H1 (cell line): ENCODE results near the gene HPCAL4. TPM values are rescaled to one million over a fixed set of nuclear protein-coding genes. Genes with fewer than 3 reads are reported as not detected.

Experiments used
- CTCF ChIA-PET: fragments of 300-600 bp; sonication (Branson Sonifier 250); formaldehyde crosslinking; loops from one replicate; lab custom pipeline; 2021; ENCODE audit not compliant: partially characterized antibody; lab: Charles Lee
- POLR2A ChIA-PET: fragments of 300-600 bp; sonication (Branson Sonifier 250); formaldehyde crosslinking; loops from one replicate; lab custom pipeline; 2021; ENCODE audit warnings: inconsistent platforms; ENCODE audit not compliant: partially characterized antibody; lab: Charles Lee
- DNase-seq, 2 experiments: peaks; one replicate each; pipeline versions ENCODE4 v3.0.0 to v3.0.0-alpha.2; 2010 to 2022; ENCODE audit warnings: low spot score in 2 of 2, low read depth in 1 of 2, mixed read lengths in 1 of 2
- FAIRE-seq: peaks from 2 replicates; lab custom pipeline; 2011; peaks lifted over from hg19 to GRCh38; lab: Jason Lieb, UNC
- H2AFZ ChIP-seq: 2 replicates; pipeline ENCODE4 v1.8.1; 2012; ENCODE audit warnings: low read length, inconsistent platforms
- H2AK5ac ChIP-seq: 2 replicates; pipeline ENCODE4 v1.6.1; 2013; ENCODE audit warnings: low read depth, low read length
- H2BK120ac ChIP-seq: replicated peaks from 2 replicates; pipeline ENCODE3; 2013; ENCODE audit warnings: low read depth, low read length, inconsistent platforms
- H2BK12ac ChIP-seq: 2 replicates; pipeline ENCODE4 v1.6.1; 2013; ENCODE audit warnings: low read depth, low read length
- H2BK15ac ChIP-seq: 2 replicates; pipeline ENCODE4 v1.6.1; 2013; ENCODE audit warnings: low read length
- H2BK20ac ChIP-seq: 2 replicates; pipeline ENCODE4 v1.6.1; 2013; ENCODE audit warnings: low read length
- H2BK5ac ChIP-seq: 2 replicates; pipeline ENCODE4 v1.6.1; 2013; ENCODE audit warnings: low read depth, low read length
- H3K14ac ChIP-seq: 2 replicates; pipeline ENCODE4 v1.6.1; 2013; ENCODE audit warnings: inconsistent platforms; ENCODE audit not compliant: insufficient read length
- H3K18ac ChIP-seq: 2 replicates; pipeline ENCODE4 v1.6.1; 2013; ENCODE audit warnings: low read length; ENCODE audit errors: extremely low read depth
- H3K23ac ChIP-seq: 2 replicates; pipeline ENCODE4 v1.6.1; 2013; ENCODE audit warnings: inconsistent platforms; ENCODE audit not compliant: insufficient read length
- H3K23me2 ChIP-seq: 2 replicates; pipeline ENCODE4 v1.6.1; 2013; ENCODE audit warnings: low read depth, low read length
- H3K27ac ChIP-seq: 2 replicates; pipeline ENCODE4 v1.6.1; 2011; ENCODE audit warnings: low read depth, low read length, inconsistent platforms
- H3K27me3 ChIP-seq, 4 experiments: replicated peaks in 1 of 4; 1 replicate in 1 of 4; 2 replicates in 3 of 4; pipeline versions ENCODE4 v1.6.1 to v1.8.1; 2011 to 2013; ENCODE audit warnings: low read length in 3 of 4, mild to moderate bottlenecking in 3 of 4, inconsistent platforms in 2 of 4, mixed read lengths in 2 of 4, moderate library complexity in 1 of 4; ENCODE audit not compliant: control insufficient read depth in 3 of 4, insufficient read depth in 3 of 4; ENCODE audit errors: extremely low read depth in 1 of 4
- H3K36me3 ChIP-seq, 4 experiments: 2 replicates each; pipeline versions ENCODE4 v1.6.1 to v1.8.1; 2011 to 2013; ENCODE audit warnings: mild to moderate bottlenecking in 4 of 4, low read length in 3 of 4, moderate library complexity in 2 of 4, control low read depth in 1 of 4, inconsistent platforms in 1 of 4; ENCODE audit not compliant: insufficient read depth in 4 of 4, control insufficient read depth in 2 of 4
- H3K4ac ChIP-seq: replicated peaks from 2 replicates; pipeline ENCODE3; 2013; ENCODE audit warnings: low read length, low read depth, mixed read lengths, inconsistent platforms; ENCODE audit not compliant: insufficient read length
- H3K4me1 ChIP-seq, 4 experiments: replicated peaks in 1 of 4; 1 replicate in 1 of 4; 2 replicates in 3 of 4; pipeline versions ENCODE4 v1.6.1 to v1.8.1; 2011 to 2013; ENCODE audit warnings: low read length in 3 of 4, inconsistent platforms in 2 of 4, mixed read lengths in 1 of 4; ENCODE audit not compliant: insufficient read depth in 4 of 4, control insufficient read depth in 3 of 4
- H3K4me2 ChIP-seq, 2 experiments: 2 replicates each; pipeline versions ENCODE4 v1.6.1 to v1.8.1; 2011 to 2013; ENCODE audit warnings: low read depth in 2 of 2, low read length in 2 of 2, control low read depth in 1 of 2, inconsistent platforms in 1 of 2, mild to moderate bottlenecking in 1 of 2; ENCODE audit not compliant: insufficient read depth in 1 of 2
- H3K4me3 ChIP-seq, 4 experiments: fragments of 200-600, 300-600 bp in 1 of 4; sonication (generic), shearing (Covaris generic), sonication (Bioruptor Twin) in 1 of 4; 2 replicates each; pipeline versions ENCODE4 v1.5.1 to v1.8.1; 2011 to 2016; ENCODE audit warnings: low read length in 4 of 4, low read depth in 3 of 4, control low read depth in 2 of 4, inconsistent platforms in 2 of 4, mild to moderate bottlenecking in 2 of 4, mixed read lengths in 1 of 4, moderate library complexity in 1 of 4; ENCODE audit not compliant: insufficient read depth in 2 of 4; ENCODE audit errors: extremely low read depth in 1 of 4
- H3K56ac ChIP-seq: replicated peaks from 2 replicates; pipeline ENCODE3; 2013; ENCODE audit warnings: low read depth, mild to moderate bottlenecking, mixed read lengths, low read length, inconsistent platforms; ENCODE audit not compliant: insufficient read length
- H3K79me1 ChIP-seq: 2 replicates; pipeline ENCODE4 v1.6.1; 2013; ENCODE audit warnings: low read depth, low read length, control low read depth
- H3K79me2 ChIP-seq, 2 experiments: 2 replicates each; pipeline versions ENCODE4 v1.6.1 to v1.8.1; 2012 to 2013; ENCODE audit warnings: low read length in 2 of 2, mild to moderate bottlenecking in 2 of 2, inconsistent platforms in 1 of 2; ENCODE audit not compliant: insufficient read depth in 2 of 2, control insufficient read depth in 1 of 2
- H3K9ac ChIP-seq, 4 experiments: replicated peaks in 1 of 4; 1 replicate in 1 of 4; 2 replicates in 3 of 4; pipeline versions ENCODE4 v1.6.1 to v1.8.1; 2011 to 2013; ENCODE audit warnings: low read depth in 3 of 4, low read length in 3 of 4, control low read depth in 2 of 4, mild to moderate bottlenecking in 2 of 4, moderate library complexity in 2 of 4, inconsistent platforms in 1 of 4; ENCODE audit errors: extremely low read depth in 1 of 4
- H3K9me3 ChIP-seq, 2 experiments: 2 replicates each; pipeline versions ENCODE4 v1.6.1 to v1.8.1; 2012 to 2013; ENCODE audit warnings: mild to moderate bottlenecking in 2 of 2, moderate library complexity in 2 of 2, control low read depth in 1 of 2, inconsistent platforms in 1 of 2, low read depth in 1 of 2, low read length in 1 of 2, mixed read lengths in 1 of 2; ENCODE audit not compliant: insufficient read depth in 2 of 2
- H4K20me1 ChIP-seq, 2 experiments: replicated peaks in 1 of 2; 2 replicates each; pipeline versions ENCODE3 to v1.8.1; 2011 to 2013; ENCODE audit warnings: inconsistent platforms in 2 of 2, low read length in 2 of 2, mild to moderate bottlenecking in 1 of 2; ENCODE audit not compliant: insufficient read depth in 2 of 2, control insufficient read depth in 1 of 2
- H4K5ac ChIP-seq: 2 replicates; pipeline ENCODE4 v1.6.1; 2013; ENCODE audit warnings: low read length, low read depth, mixed read lengths, inconsistent platforms; ENCODE audit not compliant: insufficient read length
- H4K8ac ChIP-seq: 2 replicates; pipeline ENCODE4 v1.8.0; 2013; ENCODE audit warnings: mild to moderate bottlenecking, moderate library complexity, low read length, inconsistent platforms; ENCODE audit not compliant: insufficient read depth; ENCODE audit errors: extremely low read depth
- H4K91ac ChIP-seq: replicated peaks from 2 replicates; pipeline ENCODE3; 2013; ENCODE audit warnings: low read length, mixed read lengths, inconsistent platforms; ENCODE audit not compliant: insufficient read length
- BCL11A ChIP-seq, 2 experiments: IDR thresholded peaks; one replicate each; pipeline ENCODE4 v1.6.1; 2011; ENCODE audit warnings: low read depth in 2 of 2, low read length in 2 of 2, mild to moderate bottlenecking in 2 of 2
- EZH2 ChIP-seq: fragments of 200-600 bp; sonication (generic); IDR thresholded peaks from 2 replicates; pipeline ENCODE4 v1.7.1; 2012; ENCODE audit warnings: low read depth, mild to moderate bottlenecking, moderate library complexity, low read length, inconsistent platforms; ENCODE audit not compliant: severe bottlenecking
- MAFK ChIP-seq: IDR thresholded peaks from 2 replicates; pipeline ENCODE4 v1.6.1; 2012; ENCODE audit warnings: low read depth, mild to moderate bottlenecking, improper control_type of control experiment, low read length
- MAX ChIP-seq: IDR thresholded peaks from 2 replicates; pipeline ENCODE4 v1.6.1; 2012; ENCODE audit warnings: inconsistent platforms
- POU5F1 ChIP-seq: IDR thresholded peaks from 2 replicates; pipeline ENCODE4 v1.6.1; 2011; ENCODE audit warnings: low read depth, mild to moderate bottlenecking, low read length, moderate library complexity
- RBBP5 ChIP-seq: IDR thresholded peaks from 2 replicates; pipeline ENCODE4 v1.7.1; 2012; ENCODE audit warnings: low read depth, mild to moderate bottlenecking, inconsistent platforms, low read length, moderate library complexity, borderline replicate concordance
- TCF12 ChIP-seq: IDR thresholded peaks from 2 replicates; pipeline ENCODE4 v1.6.1; 2011; ENCODE audit warnings: low read depth, mild to moderate bottlenecking, low read length
- WGBS, 2 experiments: shearing (Covaris generic) in 1 of 2; methylation state at CpG; one replicate each; pipeline versions ENCODE4 v1.1.6 to v1.1.7; 2013 to 2015; ENCODE audit warnings: low lambda C conversion rate in 2 of 2, mixed read lengths in 2 of 2, inconsistent platforms in 1 of 2, low coverage in 1 of 2, missing lambda C conversion rate in 1 of 2; ENCODE audit not compliant: insufficient replicate concordance in 2 of 2, insufficient coverage in 1 of 2, insufficient read length in 1 of 2; ENCODE audit errors: extremely low coverage in 1 of 2, missing lambda C conversion rate in 1 of 2; 5-methylcytosine and 5-hydroxymethylcytosine counted together
- polyA plus RNA-seq, 7 experiments: library from polyadenylated mRNA; depleted of rRNA in 3 of 7; stranded (reverse) in 5 of 7; unstranded in 2 of 7; fragments of >200 nt in 5 of 7; fragments of 200-250 nt in 2 of 7; gene quantifications; 1 replicate in 5 of 7; 2 replicates in 1 of 7; 4 replicates in 1 of 7; pipeline versions ENCODE4 v1.2.1 to v1.2.3, GENCODE V29; 2011 to 2013; ENCODE audit warnings: missing spikeins in 2 of 7, mixed read lengths in 2 of 7
- total RNA-seq: library from RNA; stranded (reverse); fragmentation: NEBNext Ultra II Directional; extraction: Animal tissue kit (Norgen Biotek cat#: 25700); gene quantifications from 2 replicates; pipeline ENCODE4 v1.2.1, GENCODE V29; 2021

Gene HPCAL4
- total and polyA plus RNA-seq, 2 of the 8 experiments (the other 6 are each of a cell fraction or from before 2014, with no cell fraction given): 0.54 to 0.74 TPM

GRCh38 chr1:39726600-39726999 lies 35.4 kb upstream of the HPCAL4 start:
- TF ChIP-seq RBBP5 (no peak), TCF12 (no peak), BCL11A (IDR thresholded peaks at IDR 0.05; ENCODE audit: low read depth in 2 of 2, low read length in 2 of 2) (no peak), MAX (no peak), POU5F1 (no peak), EZH2 (no peak), MAFK (no peak)
- CTCF ChIA-PET: interaction anchor here (0.7 to 2.0 kb wide), 4 partner anchors 13 to 72 kb away, joined by 3 to 6 read pairs (median 4); no protein-coding TSS in a partner anchor
- Histone ChIP-seq H3K9ac (no peak overlapping the region), H3K27me3 (peaks cover 2 to 56% (median 36%) of the 10 kb centered on the region in 4 experiments), H3K27ac (no peak overlapping the region), H3K4me1 (no peaks in the 10 kb centered on the region), H3K79me1 (no peaks in the 10 kb centered on the region), H2BK12ac (no peak overlapping the region), H3K14ac (no peak overlapping the region), H3K23me2 (no peaks in the 10 kb centered on the region), H3K4ac (no peak overlapping the region), H3K9me3 (no peaks in the 10 kb centered on the region), H3K56ac (no peak overlapping the region), H4K8ac (no peak overlapping the region), H2BK5ac (no peak overlapping the region), H2BK20ac (no peak overlapping the region), H2AK5ac (no peak overlapping the region), H4K5ac (no peak overlapping the region), H3K79me2 (no peaks in the 10 kb centered on the region), H4K20me1 (no peaks in the 10 kb centered on the region), H3K23ac (no peak overlapping the region), H3K4me2 (no peak overlapping the region), H2AFZ (no peak overlapping the region), H3K36me3 (no peaks in the 10 kb centered on the region), H4K91ac (no peak overlapping the region), H2BK15ac (no peak overlapping the region), H3K18ac (no peak overlapping the region), H2BK120ac (no peak overlapping the region), H3K4me3 (no peak overlapping the region)
- POLR2A ChIA-PET: no interaction called here
- 81% methylated on average over 3 of the region's 3 CpGs; no CpG with 5 or more reads in 1 of the 2 experiments for WGBS, 2 experiments
- FAIRE-seq: no peak
- no peak for DNase-seq
